Retinal pigment epithelial cell (primary cell): ENCODE results near the gene MGLL.
"Not testable (repeated sequence)": the region's sequence is repeated elsewhere in the genome, so short reads cannot be mapped to it uniquely, and the experiment has no call there.

Experiments
- DNase-seq: peaks from one replicate; pipeline ENCODE4 v3.0.0-alpha.2; 2010; ENCODE audit warnings: low read depth
- H3K4me3 ChIP-seq: 2 replicates; pipeline ENCODE4 v1.5.1; 2011; ENCODE audit warnings: mild to moderate bottlenecking, low read length, control low read depth, moderate library complexity
- TF ChIP-seq, protein P1 (sequence below): conservative IDR thresholded peaks from 2 replicates; pipeline ENCODE4 v1.5.1; 2011; ENCODE audit warnings: low read depth, low read length, control low read depth, inconsistent platforms

The MGLL gene

DNA sequence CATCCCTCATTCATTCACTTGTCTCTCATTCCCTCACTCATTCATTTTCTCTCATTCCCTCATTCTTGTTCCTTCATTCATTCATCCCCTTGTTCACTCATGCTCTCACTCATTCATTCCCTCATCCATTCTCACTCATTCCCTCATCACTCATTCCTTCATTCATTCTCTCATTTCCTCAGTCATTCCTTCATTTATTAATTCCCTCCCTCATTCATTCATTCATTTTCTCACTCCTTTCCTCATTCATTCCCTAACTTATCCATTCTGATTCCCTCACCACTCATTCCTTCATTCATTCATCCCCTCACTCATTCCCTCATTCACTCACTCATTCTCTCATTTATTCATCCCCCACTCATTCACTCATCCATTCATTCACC is 135.8 kb downstream of the MGLL start:
- TF ChIP-seq, protein P1, sequence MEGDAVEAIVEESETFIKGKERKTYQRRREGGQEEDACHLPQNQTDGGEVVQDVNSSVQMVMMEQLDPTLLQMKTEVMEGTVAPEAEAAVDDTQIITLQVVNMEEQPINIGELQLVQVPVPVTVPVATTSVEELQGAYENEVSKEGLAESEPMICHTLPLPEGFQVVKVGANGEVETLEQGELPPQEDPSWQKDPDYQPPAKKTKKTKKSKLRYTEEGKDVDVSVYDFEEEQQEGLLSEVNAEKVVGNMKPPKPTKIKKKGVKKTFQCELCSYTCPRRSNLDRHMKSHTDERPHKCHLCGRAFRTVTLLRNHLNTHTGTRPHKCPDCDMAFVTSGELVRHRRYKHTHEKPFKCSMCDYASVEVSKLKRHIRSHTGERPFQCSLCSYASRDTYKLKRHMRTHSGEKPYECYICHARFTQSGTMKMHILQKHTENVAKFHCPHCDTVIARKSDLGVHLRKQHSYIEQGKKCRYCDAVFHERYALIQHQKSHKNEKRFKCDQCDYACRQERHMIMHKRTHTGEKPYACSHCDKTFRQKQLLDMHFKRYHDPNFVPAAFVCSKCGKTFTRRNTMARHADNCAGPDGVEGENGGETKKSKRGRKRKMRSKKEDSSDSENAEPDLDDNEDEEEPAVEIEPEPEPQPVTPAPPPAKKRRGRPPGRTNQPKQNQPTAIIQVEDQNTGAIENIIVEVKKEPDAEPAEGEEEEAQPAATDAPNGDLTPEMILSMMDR, result no peak

DNA sequence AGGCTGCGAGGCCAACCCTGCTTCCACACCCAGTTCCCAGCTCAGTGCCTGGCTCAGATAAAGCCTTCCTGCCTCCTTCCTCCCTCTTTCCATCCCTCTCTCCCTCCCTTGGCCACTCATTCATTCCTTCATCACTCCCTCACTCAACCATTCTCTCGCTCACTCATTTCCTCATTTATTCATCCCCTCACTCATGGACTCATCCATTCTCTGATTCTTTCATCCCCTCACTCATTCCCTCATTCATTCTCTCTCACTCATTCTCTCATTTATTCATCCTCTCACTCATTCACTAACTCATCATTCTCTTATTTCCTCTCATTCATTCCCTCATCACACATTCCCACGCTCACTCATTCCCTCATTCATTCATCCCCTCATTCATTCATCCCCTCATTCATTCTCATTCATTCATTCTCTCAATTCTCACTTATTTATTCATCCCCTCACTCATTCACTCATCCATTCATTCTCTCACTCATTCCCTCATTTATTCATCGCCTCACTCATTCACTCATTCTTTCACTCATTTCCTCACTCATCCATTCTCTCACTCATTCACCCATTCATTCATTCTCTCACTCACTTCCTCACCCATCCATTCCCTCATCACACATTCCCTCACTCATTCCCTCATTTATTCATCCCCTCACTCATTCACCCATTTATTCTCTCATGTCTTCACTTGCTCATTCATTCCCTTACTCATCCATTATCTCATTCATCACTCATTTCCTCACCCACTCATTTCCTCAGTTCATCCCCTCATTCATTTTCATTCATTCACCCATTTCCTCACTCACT is 136.4 kb downstream of the MGLL start:
- no peak for DNase-seq
- no peak overlapping the region for H3K4me3 ChIP-seq
- TF ChIP-seq, protein P1, result no peak

More for the DNA sequence above, 135.8 kb downstream of the MGLL start:
- no peak for DNase-seq
- H3K4me3 ChIP-seq, result no peak overlapping the region

DNA sequence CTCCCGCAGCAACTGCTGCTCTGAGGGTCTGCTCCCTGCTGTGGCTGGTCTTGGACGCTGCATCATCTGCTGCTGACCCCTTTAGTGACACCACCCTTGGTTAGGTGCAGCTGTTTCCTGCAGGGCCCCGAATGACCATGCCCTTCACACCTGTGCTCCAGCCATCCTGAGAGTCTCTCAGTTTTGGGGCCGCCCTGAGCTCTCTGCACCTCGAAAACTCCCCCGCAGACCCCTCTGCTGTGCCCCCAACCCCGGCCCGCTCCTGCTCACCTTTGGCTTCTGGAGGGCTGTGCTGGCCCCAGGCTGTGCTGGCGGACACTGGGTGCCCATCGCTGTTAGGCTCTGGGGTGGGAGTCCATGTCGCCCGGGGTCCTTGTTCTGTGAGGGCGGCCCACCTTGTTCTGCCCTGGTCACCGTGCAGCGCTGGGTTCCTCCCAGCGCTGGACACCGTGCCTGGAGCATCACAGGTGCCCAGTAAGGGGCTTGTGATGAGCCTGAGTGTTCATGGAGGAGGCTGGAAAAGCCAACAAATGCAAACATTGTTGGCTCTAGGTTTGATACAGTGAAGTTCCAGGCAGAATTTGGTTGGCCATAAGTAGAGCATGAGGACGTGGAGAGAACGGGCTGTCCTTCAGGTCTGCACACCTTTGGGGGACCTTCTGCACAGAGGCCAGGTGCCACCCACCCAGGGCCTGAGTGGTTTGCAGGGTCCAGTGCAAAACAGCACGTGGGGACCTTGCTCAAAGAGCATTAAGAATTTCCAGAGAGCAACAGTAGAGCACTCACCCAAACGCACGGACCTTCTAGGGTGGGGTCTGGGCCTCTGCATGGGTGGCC is 137.2 kb downstream of the MGLL start:
- DNase-seq, result no peak
- TF ChIP-seq, protein P1, result no peak
- no peak overlapping the region for H3K4me3 ChIP-seq

DNA sequence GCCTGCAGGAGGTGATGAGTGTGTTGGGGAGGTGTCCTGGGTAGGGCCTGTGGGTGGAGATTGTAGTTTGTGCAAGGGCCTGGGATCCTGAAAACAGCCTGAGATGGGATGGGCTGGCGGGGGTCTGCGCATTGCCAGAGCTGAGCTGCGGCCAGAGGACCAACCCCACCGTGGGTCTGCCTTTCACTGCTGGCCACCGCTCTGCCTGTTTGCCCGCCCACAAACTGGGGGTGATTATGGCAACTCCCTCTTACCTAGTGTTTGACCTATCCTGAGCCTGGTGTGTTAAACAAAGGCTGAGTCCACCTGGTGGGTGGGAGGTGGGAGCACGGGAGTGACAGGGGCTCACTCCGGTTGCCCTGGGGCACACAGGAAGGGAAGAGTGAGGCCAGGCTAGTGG is 139.8 kb downstream of the MGLL start:
- TF ChIP-seq, protein P1, result no peak
- DNase-seq, result no peak
- H3K4me3 ChIP-seq, result no peak overlapping the region

DNA sequence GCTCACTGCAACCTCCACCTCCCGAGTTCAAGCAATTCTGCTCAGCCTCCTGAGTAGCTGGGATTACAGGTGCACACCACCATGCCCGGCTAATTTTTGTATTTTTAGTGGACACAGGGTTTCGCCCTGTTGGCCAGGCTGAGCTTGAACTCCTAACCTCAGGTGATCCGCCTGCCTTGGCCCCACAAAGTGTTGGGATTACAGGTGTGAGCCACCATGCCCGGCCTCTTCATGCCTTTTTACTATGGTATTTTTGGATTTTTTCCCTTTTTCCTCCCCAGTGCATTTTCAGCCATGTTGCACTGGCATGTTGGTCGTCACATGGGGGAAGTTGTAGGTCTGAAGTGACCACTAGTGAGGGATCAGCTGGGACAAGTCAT is 140.2 kb downstream of the MGLL start:
- DNase-seq, H3K4me3 ChIP-seq: not testable (repeated sequence)

DNA sequence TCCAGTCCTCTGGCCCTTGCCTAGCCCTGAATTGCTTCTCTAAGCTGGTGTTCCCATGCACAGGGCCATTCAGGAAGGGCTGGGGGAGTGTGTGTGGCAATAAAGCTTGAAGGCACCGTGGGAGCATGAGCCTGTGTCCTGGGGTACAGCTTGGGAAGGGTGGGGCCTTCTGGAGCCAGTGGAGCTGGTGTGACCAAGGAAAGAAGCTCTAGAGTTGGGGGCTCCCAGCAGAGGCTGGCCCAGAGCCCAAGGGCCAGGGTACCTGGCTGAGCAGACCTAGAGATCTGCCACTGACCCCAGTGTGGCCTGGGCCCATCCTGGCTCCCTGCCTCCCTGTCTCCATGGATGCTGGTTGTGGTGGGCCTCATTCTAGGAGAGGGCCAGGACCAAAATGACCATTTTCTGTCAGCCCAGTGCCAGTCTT is 141.5 kb downstream of the MGLL start:
- TF ChIP-seq, protein P1, result no peak
- H3K4me3 ChIP-seq, result no peak overlapping the region
- DNase-seq, result no peak

DNA sequence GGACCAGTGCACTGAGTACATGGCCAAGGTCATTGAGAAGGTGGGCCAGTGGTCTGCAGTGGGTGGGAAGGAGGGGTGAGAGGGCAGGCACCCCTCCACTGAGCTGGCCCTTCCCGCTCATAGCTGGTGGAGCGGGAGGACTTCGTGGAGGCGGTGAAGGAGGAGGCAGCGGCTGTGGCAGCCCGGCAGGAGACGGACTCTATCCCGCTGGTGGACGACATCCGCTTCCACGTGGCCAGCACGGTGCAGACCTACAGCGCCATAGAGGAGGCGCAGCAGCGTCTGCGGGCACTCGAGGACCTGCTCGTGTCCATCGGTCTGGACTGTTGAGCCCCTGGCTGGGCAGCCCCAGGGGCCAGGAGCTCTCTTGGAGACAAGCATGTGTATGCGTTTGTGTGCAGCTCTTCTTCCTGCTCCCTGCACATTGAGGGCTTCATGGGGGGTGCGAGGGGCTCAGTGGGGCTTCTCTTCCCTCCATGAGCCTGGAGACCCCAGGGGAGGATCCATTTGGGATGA is 142.1 kb downstream of the MGLL start:
- TF ChIP-seq, protein P1, result no peak
- no peak for DNase-seq
- no peak overlapping the region for H3K4me3 ChIP-seq
